NCI-H524 treated with DMSO at 0.1 percent for 48 hours (cell line): Measurements from ENCODE around the gene MPP2.
"Not testable (repeated sequence)": the region's sequence is repeated elsewhere in the genome, so short reads cannot be mapped to it uniquely, and the experiment has no call there.

ENCODE experiments used
- DNase-seq: peaks from one replicate; lab custom pipeline; 2025; lab: John Stamatoyannopoulos, UW

Gene MPP2

DNA sequence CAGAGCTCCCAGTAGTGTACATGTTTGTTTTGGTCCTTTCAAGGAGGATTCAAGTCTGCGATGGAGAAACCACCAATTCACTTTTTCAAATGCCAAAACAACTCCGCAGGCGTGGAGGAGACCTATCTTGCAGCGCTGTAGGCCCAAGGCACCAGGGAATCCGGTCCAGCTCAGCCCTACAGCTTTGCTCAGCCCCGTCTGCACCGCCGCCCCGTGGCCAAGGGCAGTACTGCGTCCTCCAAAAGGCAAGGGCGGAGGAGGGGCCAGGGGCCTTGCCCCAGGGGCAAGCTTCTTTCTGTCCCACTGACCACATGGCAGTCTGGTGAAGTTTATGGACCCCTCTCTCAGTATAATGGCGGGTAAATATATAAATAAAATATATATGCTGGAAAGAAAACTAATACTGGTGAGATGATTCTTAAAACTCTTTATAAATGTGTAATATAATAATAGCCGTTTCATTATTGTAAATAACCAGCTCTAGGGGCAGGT lies 61.1 kb downstream of the MPP2 start:
- DNase-seq: no peak

DNA sequence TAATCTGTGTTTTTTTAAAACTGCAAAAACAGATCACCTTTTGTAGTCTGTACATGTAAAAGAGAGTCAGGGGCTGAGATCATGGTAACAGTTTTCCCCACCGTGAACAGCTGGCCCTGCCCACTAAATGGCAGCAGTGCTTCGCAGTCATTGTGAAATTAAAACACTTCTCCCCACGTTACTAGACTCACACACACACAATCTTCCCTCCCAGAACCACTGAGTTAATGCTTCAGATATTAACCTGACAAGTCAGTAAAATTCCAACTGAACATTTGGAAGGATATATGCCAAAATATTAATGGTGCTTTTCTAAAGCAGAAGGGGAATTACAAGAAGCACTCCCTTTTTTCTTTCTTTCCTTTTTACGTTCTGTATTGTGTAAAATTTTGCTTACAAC lies 61.6 kb downstream of the MPP2 start:
- DNase-seq: no peak

DNA sequence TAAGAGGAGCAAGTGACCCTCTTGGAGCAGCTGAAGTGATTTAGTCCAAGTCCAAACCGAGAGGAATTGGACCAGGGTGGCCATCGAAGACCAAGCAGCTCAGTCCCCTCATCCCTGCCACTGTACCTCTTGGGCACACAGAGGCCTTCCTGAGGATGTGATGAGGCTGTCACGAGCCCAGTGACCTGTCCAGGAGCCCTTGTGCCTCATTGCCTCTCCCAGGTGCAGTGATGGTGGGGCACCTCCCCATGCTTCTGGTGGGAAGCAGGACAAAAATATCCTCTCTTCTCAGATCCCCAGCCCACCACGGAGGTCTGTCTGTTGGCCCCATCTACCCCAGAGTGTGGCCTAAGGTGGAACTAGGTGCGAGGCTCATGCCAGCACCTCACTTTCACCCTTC lies 63.1 kb downstream of the MPP2 start:
- no peak for DNase-seq

DNA sequence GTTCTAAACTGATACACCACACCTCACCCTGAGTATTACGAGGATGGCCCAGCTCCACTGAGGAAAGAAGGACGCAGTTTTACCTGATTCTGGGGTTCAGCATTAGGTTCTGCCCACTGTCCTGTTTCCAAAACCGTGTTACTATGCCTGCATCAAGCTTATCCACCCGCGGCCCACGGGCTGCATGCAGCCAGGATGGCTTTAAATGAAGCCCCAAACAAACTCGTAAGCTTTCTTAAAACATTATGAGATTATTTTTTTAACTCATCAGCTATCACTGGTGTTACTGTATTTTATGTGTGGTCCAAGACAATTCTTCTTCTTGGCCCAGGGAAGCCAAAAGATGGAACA lies 64.4 kb downstream of the MPP2 start:
- DNase-seq: no peak

DNA sequence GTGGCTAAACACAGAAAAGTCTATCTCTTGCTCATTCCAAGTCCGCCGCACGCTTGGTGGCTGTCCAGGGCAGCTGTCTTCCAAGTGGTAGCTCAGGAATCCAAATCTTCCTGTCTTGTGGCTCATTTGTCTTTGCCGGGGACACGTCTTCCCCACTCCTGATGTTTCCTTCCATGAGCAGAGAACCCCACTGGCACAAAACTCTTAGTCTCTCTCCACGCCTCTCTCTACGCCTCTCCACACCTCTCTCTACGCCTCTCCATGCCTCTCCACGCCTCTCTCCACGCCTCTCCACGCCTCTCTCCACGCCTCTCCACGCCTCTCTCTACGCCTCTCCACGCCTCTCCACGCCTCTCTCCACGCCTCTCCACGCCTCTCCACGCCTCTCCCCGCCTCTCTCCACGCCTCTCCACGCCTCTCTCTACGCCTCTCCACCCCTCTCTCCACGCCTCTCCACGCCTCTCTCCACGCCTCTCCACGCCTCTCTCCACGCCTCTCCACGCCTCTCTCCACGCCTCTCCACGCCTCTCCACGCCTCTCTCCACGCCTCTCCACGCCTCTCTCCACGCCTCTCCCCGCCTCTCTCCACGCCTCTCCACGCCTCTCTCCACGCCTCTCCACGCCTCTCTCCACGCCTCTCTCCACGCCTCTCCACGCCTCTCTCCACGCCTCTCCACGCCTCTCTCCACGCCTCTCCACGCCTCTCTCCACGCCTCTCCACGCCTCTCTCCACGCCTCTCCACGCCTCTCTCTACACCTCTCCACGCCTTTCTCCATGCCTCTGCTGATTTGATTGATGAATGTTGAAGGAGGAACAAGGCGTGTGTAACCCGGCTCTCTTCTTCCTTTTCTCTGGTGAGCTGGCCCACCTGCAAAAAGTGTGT lies 65.0 kb downstream of the MPP2 start:
- not testable (repeated sequence) for DNase-seq

DNA sequence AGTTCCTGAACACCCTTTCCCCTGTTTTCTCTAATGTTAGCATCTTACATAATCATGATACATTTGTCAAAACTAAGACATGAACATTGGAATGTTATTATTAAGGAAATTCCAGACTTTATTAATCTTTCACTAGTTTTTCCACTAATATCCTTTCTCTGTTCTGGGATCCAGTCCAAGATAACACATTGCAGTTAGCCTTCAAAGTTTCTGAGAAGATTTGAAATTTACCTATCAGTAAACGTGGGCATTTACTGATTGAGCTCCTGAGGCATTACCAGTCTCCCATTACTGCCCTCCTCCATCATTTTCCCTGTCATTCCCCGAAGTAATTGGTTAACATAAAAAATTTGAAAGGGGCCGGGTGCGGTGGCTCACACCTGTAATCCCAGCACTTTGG lies 66.1 kb downstream of the MPP2 start:
- DNase-seq: no peak

DNA sequence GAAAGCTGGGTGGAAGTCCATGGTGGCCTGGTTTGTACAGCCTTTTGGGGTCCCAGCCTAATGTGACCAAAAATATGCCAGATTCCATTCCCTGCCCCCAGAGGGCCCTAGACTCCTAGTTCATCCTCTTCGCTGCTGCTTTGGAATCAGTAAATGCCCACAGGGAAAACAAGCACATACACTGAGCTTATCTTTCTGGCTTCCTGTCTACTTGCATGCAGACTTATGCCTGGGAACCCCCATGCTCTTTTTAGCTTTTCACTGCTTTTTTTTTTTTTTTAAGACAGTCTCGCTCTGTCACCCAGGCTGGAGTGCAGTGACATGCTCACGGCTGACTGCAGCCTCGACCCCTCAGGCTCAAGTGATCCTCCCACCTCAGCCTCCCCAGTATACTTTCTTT lies 66.5 kb downstream of the MPP2 start:
- no peak for DNase-seq

DNA sequence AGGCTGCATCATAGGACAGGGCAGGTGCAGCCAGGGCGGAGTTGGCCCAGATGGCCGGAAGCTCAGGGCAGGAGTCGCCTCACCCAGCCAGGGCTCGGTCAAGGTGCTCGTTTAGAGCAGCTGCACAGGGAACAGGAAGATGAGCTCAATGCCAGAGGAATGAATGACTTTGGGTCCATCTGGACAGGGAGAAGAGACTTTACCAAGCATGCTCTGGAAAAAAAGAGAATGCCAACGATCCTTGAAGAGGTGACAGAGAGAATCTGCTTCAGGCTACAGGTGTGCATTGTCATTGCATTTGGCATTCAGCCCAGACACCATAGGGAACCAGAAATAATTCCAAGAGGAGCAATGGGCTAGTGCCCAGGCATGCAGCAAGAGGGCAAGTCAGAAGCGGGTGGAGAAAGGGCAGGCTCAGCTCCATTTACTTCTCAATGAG lies 67.6 kb downstream of the MPP2 start:
- DNase-seq: peak; percentile 77

DNA sequence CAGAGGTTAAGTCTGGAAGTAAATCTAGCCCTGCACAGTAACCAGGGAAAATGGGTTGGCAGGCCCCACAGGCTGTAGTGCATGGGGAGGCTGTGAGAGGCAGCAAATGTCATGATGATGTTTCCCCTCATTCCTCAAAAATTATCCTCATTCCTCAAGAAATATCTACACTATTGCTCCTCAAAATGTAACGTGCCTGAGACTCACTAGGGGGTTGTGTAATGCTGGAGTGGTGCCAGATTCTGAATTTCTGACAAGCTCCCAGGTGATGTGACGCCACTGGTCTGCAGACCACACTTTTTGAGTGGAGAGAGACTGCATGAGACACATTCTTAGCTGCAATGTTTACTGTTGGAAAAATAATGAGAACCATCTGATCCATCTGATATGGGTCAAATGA lies 73.2 kb downstream of the MPP2 start:
- no peak for DNase-seq

DNA sequence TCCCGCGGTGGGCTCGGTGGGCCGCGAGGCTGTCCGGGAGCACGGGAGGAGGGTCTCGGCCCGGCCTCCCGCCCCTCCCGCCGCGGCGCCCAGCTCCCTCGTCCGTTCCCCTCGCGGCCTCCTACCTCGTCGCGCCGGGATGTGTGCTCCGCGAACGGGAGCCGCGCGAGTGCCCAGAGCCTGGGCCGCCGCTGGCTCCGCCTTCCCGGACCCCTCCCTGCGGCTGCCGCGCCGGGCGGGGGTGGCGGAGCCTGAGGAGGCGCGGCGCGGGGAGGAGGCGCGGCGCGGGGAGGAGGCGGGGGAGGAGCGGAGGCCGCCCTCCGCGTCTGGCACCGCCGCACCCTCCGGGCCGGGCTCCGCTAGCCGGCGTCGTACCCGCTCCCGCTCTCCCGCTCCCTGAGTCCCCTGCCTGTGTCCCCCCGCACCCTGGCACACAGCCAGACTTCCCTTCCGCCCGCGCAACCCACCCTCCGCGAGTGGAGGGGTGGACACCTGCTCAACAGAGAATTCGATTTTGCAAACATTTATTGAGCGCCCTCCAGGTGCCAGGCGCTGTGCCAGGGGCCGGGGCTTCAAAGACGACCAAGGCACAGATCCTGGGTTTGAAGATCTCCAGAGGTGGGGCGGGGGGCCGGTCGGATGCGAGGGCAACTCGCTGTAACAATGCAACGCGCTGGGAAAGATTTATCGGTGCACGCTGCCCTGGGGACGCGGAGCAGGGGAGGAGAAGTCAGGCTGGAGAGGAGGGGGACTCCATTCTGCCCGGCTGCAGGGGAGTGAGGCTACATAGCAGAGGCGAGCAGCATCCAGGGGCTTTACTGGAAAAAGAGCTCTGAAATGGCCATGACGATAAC lies 74.1 kb downstream of the MPP2 start, which contains the start of gene MPP3:
Gene MPP3, minus strand, starts transcription at position 171 of the 854 bp plus-strand sequence. CDS start 1,240 bp downstream, outside the sequence.
- no peak for DNase-seq

DNA sequence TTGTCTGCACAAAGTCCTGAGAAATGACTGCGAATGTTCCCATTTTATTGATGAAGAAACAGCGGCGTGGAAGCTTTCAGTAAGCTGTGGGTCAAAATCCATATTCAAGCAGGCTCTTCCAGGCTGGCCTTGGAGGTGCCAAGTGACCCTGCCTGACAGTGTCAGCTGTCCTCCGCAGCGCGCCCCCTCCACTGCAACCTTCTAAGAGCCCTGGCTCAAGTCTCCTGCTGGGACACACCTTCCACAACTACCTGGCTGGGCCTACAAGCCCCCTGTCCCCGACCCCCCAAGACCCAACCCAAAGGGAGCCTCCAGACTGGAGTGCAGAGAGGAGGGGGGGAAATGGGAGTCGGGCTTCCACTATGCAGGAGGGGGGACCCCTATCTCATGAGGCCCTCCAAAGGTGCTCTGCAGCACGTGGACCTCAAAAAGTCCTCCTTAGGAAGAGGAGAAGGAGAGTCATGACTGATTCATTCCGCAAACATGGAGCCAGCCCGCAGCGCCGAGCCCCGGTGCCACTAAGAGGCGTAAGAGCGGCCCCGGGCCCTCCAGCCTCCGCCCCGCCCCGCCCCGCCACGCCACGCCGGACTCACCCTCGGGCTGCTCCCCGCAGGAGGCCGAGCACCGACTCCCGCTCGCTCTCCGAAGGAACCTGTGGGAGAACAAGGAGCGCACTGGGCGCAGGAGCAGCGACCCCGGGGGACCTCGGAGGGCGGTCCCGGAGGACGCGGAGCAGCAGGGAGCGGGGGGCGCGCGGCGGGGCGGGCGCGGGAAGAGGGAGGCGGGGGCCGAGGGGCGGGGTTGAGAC lies 75.0 kb downstream of the MPP2 start:
- no peak for DNase-seq

DNA sequence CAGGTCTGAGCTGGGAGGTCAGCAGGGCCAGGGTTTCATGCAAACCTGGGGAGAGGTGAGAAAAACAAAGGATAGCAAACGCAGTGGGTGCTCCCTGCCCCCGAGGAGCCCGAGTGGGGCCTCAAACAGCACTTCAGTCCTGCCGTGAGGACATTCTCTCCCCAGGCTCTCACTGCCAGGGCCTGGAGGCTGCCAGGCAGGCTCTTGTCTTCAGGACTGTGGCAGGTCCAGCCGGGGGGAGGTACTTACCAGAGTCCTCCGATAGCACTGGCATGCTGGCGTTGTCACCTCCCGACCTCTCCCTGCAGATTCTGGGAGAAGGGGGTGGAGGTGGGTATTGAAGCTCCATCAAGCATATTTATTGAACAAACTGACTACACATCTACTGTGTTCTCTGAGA lies 75.7 kb downstream of the MPP2 start:
- DNase-seq: no peak

DNA sequence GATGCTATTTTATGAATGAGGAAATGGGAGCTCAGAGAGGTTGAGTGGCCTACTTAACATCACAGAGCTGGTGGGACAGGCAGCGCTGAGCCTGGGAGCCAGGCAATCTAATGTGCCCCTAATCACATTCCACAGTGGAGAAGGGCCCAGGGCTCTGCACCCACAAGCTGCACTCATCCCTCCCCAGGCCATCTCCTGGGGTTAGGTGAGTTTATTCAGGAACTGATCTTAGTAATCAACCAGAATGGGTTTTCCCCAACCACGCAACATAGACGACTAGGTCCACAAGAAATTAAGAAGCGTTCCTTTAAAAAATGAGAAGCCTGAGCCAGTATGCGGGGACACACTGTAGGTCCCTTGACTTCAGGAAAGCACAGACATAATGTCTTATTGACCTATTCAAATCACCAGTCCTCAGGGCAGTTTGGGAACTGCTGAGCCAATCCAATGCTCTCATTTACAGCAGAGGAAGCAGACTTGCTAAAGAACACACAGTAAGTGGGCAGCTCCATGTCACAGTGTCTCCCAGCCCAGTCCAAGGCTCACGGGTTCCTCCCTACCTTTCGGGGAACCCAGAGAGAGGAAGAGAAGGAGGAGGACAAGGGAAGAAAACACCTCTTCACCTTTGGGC lies 76.7 kb downstream of the MPP2 start:
- no peak for DNase-seq

DNA sequence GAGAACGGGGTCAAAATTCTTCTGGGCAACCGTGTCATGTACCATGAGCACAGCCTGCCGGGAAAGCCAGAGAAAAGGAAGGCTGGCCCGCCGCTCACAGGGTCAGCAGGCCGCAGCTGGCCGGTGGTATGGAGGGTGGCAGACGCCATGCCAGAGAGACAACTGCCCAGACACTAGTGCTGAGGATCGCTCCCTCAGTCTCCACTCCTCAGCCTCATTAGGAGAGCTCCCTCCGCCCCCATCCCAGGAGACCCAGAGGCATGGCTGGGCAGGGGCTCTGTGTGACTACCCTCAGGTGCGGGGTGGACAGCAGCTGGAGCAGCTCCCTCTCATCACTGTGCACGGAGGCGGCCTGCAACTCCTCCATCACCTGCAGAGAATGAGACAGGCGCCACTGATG lies 77.6 kb downstream of the MPP2 start:
- no peak for DNase-seq

DNA sequence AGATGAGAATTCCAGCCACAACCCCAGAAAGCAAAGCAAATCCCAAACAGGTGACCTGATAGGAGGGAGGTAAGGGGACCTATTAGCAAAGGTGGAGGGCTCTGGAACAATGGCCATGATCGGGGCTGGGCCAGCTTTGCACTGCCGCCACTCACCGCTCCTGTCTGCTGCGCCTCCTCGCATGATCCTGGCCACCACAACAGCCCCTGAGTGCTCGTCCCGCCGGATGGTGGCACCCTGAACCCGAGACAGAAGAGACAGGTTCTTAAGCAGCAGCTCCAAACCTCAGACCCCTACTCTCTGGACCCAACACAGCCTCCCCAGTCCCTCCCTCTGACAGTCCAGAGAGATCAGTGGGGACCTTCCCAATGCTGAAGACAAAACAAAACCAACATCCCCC lies 79.7 kb downstream of the MPP2 start:
- DNase-seq: no peak

DNA sequence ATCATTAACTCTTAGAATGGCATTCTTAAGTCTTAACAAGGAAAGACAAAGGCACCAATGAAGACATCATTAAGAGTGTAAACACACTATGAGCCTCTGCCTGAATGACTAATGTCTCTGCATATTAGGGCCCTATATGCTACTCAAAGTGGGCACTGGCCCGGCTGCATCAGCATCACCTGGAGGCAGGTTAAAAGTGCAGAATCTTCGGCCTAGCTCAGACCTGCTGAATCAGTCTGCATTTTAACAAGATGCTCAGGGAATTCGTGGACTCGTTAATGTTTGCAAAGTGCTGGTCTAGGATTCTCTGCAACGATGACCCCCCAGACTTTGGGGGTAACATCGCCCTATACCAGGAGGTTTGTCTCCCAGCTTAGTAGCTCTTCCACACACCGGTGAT lies 81.1 kb downstream of the MPP2 start:
- no peak for DNase-seq

DNA sequence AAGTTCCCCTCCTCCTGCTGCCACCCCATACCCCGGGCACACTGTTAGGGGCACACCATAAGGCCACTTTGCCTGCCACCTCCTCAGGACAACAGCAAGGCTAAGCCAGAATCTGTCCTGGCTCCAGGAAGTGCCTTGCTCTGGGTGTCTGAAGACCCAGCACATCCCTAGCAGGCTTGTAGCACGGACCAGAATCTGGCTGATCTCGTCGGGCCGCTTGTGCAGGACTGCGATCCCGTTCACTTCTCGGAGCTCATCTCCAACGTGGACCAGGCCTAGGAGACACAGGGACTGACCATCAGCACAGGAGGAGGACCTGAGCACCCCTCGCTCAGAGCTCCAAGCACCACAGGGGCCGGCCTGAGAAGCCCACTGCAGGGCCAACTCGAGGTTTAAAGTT lies 81.8 kb downstream of the MPP2 start:
- no peak for DNase-seq
